GM10266 (cell line): ENCODE results near the gene ESPNL.
"Not testable (repeated sequence)": the region's sequence is repeated elsewhere in the genome, so short reads cannot be mapped to it uniquely, and the experiment has no call there.

ENCODE experiments used
- DNase-seq: peaks from one replicate; pipeline ENCODE4 v3.0.0; 2012; ENCODE audit errors: extremely low spot score
- TF ChIP-seq, protein P1 (sequence below): IDR thresholded peaks from 2 replicates; pipeline ENCODE4 v1.5.1; 2012; ENCODE audit warnings: mild to moderate bottlenecking, low read depth; ENCODE audit not compliant: control insufficient read depth, insufficient read depth; ENCODE audit errors: missing control alignments

Gene ESPNL, protein sequence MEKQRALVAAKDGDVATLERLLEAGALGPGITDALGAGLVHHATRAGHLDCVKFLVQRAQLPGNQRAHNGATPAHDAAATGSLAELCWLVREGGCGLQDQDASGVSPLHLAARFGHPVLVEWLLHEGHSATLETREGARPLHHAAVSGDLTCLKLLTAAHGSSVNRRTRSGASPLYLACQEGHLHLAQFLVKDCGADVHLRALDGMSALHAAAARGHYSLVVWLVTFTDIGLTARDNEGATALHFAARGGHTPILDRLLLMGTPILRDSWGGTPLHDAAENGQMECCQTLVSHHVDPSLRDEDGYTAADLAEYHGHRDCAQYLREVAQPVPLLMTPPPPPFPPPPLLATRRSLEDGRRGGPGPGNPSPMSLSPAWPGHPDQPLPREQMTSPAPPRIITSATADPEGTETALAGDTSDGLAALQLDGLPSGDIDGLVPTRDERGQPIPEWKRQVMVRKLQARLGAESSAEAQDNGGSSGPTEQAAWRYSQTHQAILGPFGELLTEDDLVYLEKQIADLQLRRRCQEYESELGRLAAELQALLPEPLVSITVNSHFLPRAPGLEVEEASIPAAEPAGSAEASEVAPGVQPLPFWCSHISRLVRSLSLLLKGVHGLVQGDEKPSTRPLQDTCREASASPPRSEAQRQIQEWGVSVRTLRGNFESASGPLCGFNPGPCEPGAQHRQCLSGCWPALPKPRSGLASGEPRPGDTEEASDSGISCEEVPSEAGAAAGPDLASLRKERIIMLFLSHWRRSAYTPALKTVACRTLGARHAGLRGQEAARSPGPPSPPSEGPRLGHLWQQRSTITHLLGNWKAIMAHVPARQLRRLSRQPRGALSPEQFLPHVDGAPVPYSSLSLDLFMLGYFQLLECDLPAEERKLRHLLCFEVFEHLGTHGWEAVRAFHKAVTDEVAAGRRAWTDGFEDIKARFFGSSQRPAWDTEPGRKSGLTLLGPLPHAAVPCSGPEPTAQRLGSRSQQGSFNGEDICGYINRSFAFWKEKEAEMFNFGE

DNA sequence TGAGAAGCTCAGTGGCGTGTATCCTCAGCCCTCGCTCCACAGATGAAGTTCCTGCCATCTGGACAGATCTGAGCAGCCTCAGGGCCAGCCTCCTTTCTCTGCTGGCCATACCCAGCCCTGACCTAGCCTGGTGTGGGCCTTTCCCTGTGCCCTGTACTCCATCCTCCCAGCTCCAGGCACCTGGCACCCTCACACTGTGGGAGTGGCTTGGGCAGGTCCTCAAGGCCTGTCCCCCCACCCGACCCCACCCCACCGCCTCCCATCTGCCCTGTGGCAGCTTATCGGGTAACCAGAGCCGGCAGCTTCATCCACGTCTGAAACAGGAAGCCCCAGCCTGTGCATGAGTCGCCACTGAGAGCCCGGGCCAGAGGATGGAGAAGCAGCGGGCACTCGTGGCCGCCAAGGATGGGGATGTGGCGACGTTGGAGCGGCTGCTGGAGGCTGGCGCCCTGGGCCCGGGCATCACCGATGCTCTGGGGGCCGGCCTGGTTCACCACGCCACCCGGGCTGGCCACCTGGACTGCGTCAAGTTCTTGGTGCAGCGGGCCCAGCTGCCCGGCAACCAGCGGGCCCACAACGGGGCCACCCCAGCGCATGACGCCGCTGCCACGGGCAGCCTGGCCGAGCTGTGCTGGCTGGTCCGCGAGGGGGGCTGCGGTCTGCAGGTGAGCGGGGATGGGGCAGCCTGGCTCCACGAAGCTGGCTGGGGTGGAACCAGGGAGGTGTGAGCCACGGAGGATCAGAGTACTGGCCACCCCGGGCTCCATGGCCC lies at the start of gene ESPNL:
ESPNL (plus strand) TSS at position 292 of the 772 bp plus-strand sequence; CDS start at position 372, 80 bp downstream.
- DNase-seq = no peak
- TF ChIP-seq, protein P1, sequence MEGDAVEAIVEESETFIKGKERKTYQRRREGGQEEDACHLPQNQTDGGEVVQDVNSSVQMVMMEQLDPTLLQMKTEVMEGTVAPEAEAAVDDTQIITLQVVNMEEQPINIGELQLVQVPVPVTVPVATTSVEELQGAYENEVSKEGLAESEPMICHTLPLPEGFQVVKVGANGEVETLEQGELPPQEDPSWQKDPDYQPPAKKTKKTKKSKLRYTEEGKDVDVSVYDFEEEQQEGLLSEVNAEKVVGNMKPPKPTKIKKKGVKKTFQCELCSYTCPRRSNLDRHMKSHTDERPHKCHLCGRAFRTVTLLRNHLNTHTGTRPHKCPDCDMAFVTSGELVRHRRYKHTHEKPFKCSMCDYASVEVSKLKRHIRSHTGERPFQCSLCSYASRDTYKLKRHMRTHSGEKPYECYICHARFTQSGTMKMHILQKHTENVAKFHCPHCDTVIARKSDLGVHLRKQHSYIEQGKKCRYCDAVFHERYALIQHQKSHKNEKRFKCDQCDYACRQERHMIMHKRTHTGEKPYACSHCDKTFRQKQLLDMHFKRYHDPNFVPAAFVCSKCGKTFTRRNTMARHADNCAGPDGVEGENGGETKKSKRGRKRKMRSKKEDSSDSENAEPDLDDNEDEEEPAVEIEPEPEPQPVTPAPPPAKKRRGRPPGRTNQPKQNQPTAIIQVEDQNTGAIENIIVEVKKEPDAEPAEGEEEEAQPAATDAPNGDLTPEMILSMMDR = no peak

DNA sequence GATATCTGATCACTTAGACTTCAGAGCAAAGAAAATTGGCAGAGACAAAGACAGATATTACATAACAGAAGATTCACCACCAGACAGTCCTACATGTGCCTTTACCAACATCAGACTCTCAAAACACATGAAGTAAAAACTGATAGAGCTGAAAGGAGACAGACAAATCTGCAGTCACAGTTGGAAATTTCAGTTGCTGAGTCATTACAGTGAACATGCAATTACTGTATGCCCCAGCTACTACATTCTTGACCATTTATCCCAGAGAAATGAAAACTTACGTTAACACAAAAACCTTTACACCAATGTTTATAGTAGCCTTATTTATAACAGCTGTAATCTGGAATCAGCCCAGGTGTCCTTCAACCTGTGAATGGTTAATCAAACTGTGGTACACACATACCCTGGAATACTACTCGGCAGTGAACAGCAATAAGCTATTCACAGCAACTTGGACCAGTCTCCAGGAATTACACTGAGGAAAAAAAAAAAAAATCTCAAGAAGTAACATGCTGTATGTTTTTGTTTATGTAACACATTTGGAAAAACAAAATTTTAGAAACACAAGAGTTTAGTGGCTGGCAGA lies 46.9 kb upstream of the ESPNL start:
- TF ChIP-seq, protein P1 = no peak
- DNase-seq = no peak

DNA sequence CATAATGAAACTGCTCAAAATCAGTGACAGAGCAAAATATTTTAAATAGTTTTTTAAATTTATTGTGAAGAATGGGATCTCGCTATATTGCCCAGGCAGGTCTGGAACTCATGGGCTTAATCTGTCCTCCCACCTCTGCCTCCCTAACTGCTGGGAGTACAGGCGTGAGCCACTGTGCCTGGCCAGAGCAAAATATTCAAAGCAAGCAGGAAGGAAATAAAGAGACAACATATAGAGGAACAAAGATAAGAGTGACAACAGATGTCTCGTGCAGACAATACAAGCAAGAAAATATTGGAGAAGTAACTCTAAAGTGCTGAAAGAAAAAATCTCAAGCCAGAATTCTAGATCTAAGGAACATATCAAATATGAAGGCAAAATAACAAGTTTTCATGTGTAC lies 44.3 kb upstream of the ESPNL start:
- TF ChIP-seq, protein P1 = no peak
- no peak for DNase-seq

DNA sequence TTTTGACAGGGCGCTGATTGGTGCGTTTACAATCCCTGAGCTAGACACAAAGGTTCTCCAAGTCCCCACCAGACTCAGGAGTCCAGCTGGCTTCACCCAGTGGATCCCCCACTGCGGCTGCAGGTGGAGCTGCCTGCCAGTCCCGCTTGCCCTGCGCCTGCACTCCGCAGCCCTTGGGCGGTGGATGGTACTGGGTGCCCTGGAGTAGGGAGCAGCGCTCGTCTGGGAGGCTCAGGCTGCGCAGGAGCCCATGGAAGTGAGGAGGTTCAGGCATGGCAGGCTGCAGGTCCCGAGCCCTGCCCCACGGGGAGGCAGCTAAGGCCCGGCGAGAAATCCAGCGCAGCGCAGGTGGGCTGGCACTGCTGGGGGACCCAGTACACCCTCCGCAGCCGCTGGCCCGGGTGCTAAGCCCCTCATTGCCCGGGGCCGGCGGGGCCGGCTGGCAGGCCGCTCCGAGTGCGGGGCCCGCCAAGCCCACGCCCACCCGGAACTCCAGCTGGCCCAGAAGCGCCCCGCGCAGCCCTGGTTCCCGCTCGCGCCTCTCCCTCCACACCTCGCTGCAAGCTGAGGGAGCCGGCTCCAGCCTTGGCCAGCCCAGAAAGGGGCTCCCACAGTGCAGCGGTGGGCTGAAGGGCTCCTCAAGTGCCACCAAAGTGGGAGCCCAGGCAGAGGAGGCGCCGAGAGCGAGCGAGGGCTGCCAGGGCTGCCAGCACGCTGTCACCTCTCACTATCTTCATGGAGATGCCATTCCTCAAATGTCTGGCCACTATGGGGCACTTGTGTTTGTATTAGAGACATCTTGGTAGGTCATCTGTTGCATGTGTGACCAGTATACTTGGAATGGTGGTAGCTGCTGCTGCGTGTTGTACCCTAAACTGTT lies 42.2 kb upstream of the ESPNL start:
- not testable (repeated sequence) for DNase-seq

DNA sequence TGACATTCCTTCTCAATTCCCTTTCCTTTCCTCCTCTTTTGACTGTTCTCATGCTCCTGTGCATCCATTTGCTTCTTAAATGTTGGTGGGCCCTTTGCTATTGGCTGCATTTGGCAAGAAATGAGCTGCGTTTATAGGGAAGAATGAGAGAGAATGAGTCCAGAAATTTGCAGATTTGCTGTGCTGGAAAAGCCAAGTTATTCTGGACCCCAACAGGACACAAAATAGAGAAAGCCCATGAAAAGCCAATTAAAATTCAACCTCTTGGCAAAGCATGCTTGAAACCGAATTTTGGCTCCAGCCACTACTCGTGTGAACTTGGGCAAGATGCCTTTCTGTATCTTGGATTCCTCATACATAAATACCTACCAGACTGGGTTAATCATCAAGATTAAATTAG lies 40.6 kb upstream of the ESPNL start:
- TF ChIP-seq, protein P1 = no peak

DNA sequence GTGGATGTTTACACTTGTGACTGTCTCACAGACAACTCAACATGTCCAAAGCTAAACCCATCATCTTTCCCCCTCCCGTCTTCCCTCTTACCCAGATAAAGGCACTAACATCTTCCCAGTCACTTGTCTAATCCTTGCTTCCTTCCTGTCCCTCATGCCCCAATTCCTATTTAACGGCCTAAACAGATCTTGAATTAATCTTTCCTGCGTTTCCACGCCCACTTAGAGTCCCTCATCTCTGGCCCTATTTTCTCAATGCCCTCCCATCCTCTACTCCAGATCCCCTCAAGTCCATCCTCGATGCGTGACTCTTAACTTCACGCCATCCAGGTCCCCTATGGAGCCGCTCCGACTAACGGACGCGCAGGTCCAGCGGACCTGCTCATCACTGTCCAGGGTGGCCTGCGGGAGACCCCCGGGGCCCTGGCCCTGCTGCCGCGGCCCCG lies 40.0 kb upstream of the ESPNL start:
- TF ChIP-seq, protein P1 = no peak
- no peak for DNase-seq

More for the DNA sequence above, 40.6 kb upstream of the ESPNL start:
- DNase-seq = no peak
